Erythroblast (primary cell): ENCODE measurements around the gene ALPI.

ENCODE experiments used
- GATA1 ChIP-seq: IDR thresholded peaks from 2 replicates; pipeline ENCODE4 v1.6.1; 2011; ENCODE audit warnings: low read depth, mild to moderate bottlenecking, control low read depth, low read length, moderate library complexity
- POLR2A ChIP-seq: IDR thresholded peaks from 2 replicates; pipeline ENCODE4 v1.6.1; 2011; ENCODE audit warnings: mild to moderate bottlenecking, low read length

DNA sequence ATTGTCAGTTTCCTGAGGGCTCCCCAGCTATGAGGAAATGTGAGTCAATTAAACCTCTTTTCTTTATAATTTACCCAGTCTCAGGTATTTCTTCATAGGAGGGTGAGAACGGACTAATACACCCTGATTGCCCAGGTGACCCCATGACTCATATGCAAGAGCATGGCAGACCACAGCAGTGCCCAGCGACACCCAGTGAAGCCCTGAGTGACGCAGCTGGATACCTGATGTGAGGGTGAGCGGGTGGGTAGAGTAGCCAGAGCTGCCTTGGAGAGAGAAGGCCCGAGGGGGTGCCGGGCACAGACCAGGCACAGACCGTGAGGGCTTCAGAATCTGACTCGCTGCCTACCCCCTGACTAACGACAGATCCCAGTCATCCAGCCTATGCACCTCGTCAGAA lies 33.9 kb upstream of the ALPI start:
- TF ChIP-seq POLR2A, result no peak
- no peak for TF ChIP-seq GATA1
